HCT116 (cell line): ENCODE data around the gene WDR45B. TPM values are rescaled to one million over a fixed set of nuclear protein-coding genes. Genes with fewer than 3 reads are reported as not detected.

Experiments
- ATAC-seq: fragments of 200-7000 bp; cut with Tn5 transposase; 2 replicates; pipeline ENCODE4 v1.9.1; 2020; ENCODE audit warnings: mild to moderate bottlenecking, moderate library complexity
- BruUV-seq: library from RNA; stranded (reverse); fragments of 400-500 nt; replicated peaks from 2 replicates; lab custom pipeline; 2021; lab: Mats Ljungman, UMichigan
- CTCF ChIA-PET: fragments of 300-600 bp; sonication (Branson Sonifier 250); formaldehyde crosslinking; loops from one replicate; lab custom pipeline; 2021; ENCODE audit warnings: antibody characterized with exemption; lab: Charles Lee
- POLR2A ChIA-PET: fragments of 300-600, 350-600 bp; sonication (Branson Sonifier 250); formaldehyde crosslinking; loops from one replicate; lab custom pipeline; 2021; ENCODE audit warnings: antibody characterized with exemption; lab: Charles Lee
- RAD21 ChIA-PET, 2 experiments: fragments of 300-600 bp; sonication (Branson Sonifier 250); formaldehyde crosslinking; loops; one replicate each; lab custom pipeline; 2023; ENCODE audit warnings: low total read pairs in 2 of 2; ENCODE audit not compliant: uncharacterized antibody in 2 of 2, unreplicated experiment in 2 of 2, low non-redundant PET in 1 of 2; lab: Charles Lee
- DNase-seq: peaks from one replicate; pipeline ENCODE4 v3.0.0-alpha.2; 2010; ENCODE audit warnings: low read depth, low spot score
- H2AFZ ChIP-seq: fragments of 200-600 bp; shearing (Covaris generic), sonication (generic); 2 replicates; pipeline ENCODE4 v1.6.1; 2017; ENCODE audit warnings: low read depth, mixed run types, mixed read lengths, antibody characterized with exemption, low read length; ENCODE audit not compliant: poor library complexity, severe bottlenecking
- H3K27ac ChIP-seq: 2 replicates; pipeline ENCODE4 v1.5.1; 2012; ENCODE audit warnings: low read depth, low read length
- H3K27me3 ChIP-seq: fragments of 200-600 bp; sonication (generic); 2 replicates; pipeline ENCODE4 v1.6.1; 2016; ENCODE audit warnings: mixed run types, low read length, mixed read lengths; ENCODE audit not compliant: insufficient read depth
- H3K36me3 ChIP-seq, 2 experiments: fragments of 200-500 bp in 1 of 2; fragments of 200-600 bp in 1 of 2; sonication (Bioruptor generic) in 1 of 2; sonication (generic) in 1 of 2; 2 replicates each; pipeline versions ENCODE4 v1.5.1 to v1.6.1; 2014 to 2016; ENCODE audit warnings: low read length in 2 of 2, inconsistent platforms in 1 of 2, mixed read lengths in 1 of 2, mixed run types in 1 of 2; ENCODE audit not compliant: insufficient read depth in 2 of 2, control insufficient read depth in 1 of 2
- H3K4me1 ChIP-seq, 2 experiments: fragments of 200-600 bp in 1 of 2; sonication (generic) in 1 of 2; 2 replicates each; pipeline versions ENCODE4 v1.5.1 to v1.6.1; 2012 to 2017; ENCODE audit warnings: low read length in 2 of 2, inconsistent platforms in 1 of 2, mild to moderate bottlenecking in 1 of 2, mixed read lengths in 1 of 2, mixed run types in 1 of 2, moderate library complexity in 1 of 2; ENCODE audit not compliant: insufficient read depth in 2 of 2, control insufficient read depth in 1 of 2
- H3K4me2 ChIP-seq: fragments of 200-600 bp; sonication (generic); 2 replicates; pipeline ENCODE4 v1.6.1; 2017; ENCODE audit warnings: mixed run types, low read length, mixed read lengths
- H3K4me3 ChIP-seq, 2 experiments: fragments of 200-600 bp in 1 of 2; sonication (generic) in 1 of 2; replicated peaks in 1 of 2; 2 replicates each; pipeline ENCODE4 v1.5.1; 2011 to 2016; ENCODE audit warnings: low read length in 2 of 2, control low read depth in 1 of 2, low read depth in 1 of 2, mild to moderate bottlenecking in 1 of 2, mixed read lengths in 1 of 2, mixed run types in 1 of 2
- H3K79me2 ChIP-seq: fragments of 200-600 bp; sonication (generic); 2 replicates; pipeline ENCODE4 v1.6.1; 2017; ENCODE audit warnings: mild to moderate bottlenecking, mixed run types, low read length, moderate library complexity, mixed read lengths; ENCODE audit not compliant: insufficient read depth
- H3K9ac ChIP-seq: fragments of 200-600 bp; sonication (generic); 2 replicates; pipeline ENCODE4 v1.6.1; 2016; ENCODE audit warnings: low read length, mixed read lengths
- H3K9me2 ChIP-seq: fragments of 200-600 bp; sonication (generic), shearing (Covaris generic); 2 replicates; pipeline ENCODE4 v1.6.1; 2017; ENCODE audit warnings: mixed run types, mild to moderate bottlenecking, moderate library complexity; ENCODE audit not compliant: insufficient read depth
- H3K9me3 ChIP-seq, 2 experiments: fragments of 200-500 bp in 1 of 2; fragments of 200-600 bp in 1 of 2; sonication (Bioruptor generic) in 1 of 2; sonication (generic) in 1 of 2; 2 replicates each; pipeline ENCODE4 v1.6.1; 2014 to 2017; ENCODE audit warnings: low read length in 2 of 2, mixed read lengths in 2 of 2, inconsistent platforms in 1 of 2, low read depth in 1 of 2, mild to moderate bottlenecking in 1 of 2, mixed run types in 1 of 2, moderate library complexity in 1 of 2; ENCODE audit not compliant: control insufficient read depth in 1 of 2, insufficient read depth in 1 of 2
- H4K20me1 ChIP-seq: fragments of 200-600 bp; sonication (generic), shearing (Covaris generic); 2 replicates; pipeline ENCODE4 v1.6.1; 2017; ENCODE audit warnings: mixed run types, mild to moderate bottlenecking, moderate library complexity; ENCODE audit not compliant: insufficient read depth
- CBX3 ChIP-seq: IDR thresholded peaks from 2 replicates; pipeline ENCODE4 v1.6.1; 2012; ENCODE audit warnings: low read depth
- EGR1 ChIP-seq: IDR thresholded peaks from 2 replicates; pipeline ENCODE4 v1.6.1; 2012; ENCODE audit warnings: low read depth
- JUND ChIP-seq: IDR thresholded peaks from 2 replicates; pipeline ENCODE4 v1.6.1; 2012
- POLR2AphosphoS5 ChIP-seq: IDR thresholded peaks from 2 replicates; pipeline ENCODE4 v1.6.1; 2011; ENCODE audit warnings: mild to moderate bottlenecking, low read depth, low read length, moderate library complexity
- RAD21 ChIP-seq: IDR thresholded peaks from 2 replicates; pipeline ENCODE4 v1.6.1; 2012; ENCODE audit warnings: low read depth, mild to moderate bottlenecking
- SP1 ChIP-seq: IDR thresholded peaks from 2 replicates; pipeline ENCODE4 v1.6.1; 2012; ENCODE audit warnings: low read depth
- SRF ChIP-seq: IDR thresholded peaks from 2 replicates; pipeline ENCODE4 v1.6.1; 2012; ENCODE audit warnings: low read depth
- TCF7L2 ChIP-seq: IDR thresholded peaks from 2 replicates; pipeline ENCODE4 v1.7.0; 2011; ENCODE audit warnings: borderline replicate concordance, inconsistent platforms; ENCODE audit not compliant: insufficient read depth, insufficient read length; ENCODE audit errors: extremely low read depth
- ZFX ChIP-seq: fragments of 450-650 bp; IDR thresholded peaks from 2 replicates; pipeline ENCODE4 v1.6.1; 2017
- ZNF274 ChIP-seq: fragments of 200-500 bp; sonication (Bioruptor generic); IDR thresholded peaks from 2 replicates; pipeline ENCODE4 v1.6.1; 2014; ENCODE audit warnings: mild to moderate bottlenecking, low read depth, low read length, inconsistent platforms
- intact Hi-C: fragments of 100-400 bp; cut with micrococcal nuclease; formaldehyde crosslinking; loops from 2 replicates; pipeline ENCODE4 v1.10.0; 2022
- total RNA-seq: library from RNA; stranded (reverse); gene quantifications from one replicate; pipeline ENCODE4 v1.2.1, GENCODE V29; 2021; ENCODE audit not compliant: unreplicated experiment
- TF ChIP-seq, protein P1 (sequence below): IDR thresholded peaks from 2 replicates; pipeline ENCODE4 v1.6.1; 2012
- TF ChIP-seq, protein P2 (sequence below): IDR thresholded peaks from 2 replicates; pipeline ENCODE4 v1.6.1; 2012
- TF ChIP-seq, protein P3 (sequence below): IDR thresholded peaks from 2 replicates; pipeline ENCODE4 v1.6.1; 2012; ENCODE audit warnings: low read depth
- TF ChIP-seq, protein P4 (sequence below), 3 experiments: fragments of 200-600 bp in 1 of 3; sonication (generic) in 1 of 3; IDR thresholded peaks in 2 of 3; conservative IDR thresholded peaks in 1 of 3; 2 replicates each; pipeline ENCODE4 v1.5.1; 2012 to 2017; ENCODE audit warnings: low read depth in 2 of 3, low read length in 2 of 3, antibody characterized with exemption in 1 of 3, borderline replicate concordance in 1 of 3, control low read depth in 1 of 3, mild to moderate bottlenecking in 1 of 3, mixed read lengths in 1 of 3, mixed run types in 1 of 3, moderate library complexity in 1 of 3; ENCODE audit not compliant: insufficient read depth in 1 of 3

WDR45B gene
- total RNA-seq, 1 experiment from 2014 or later, result 117 TPM

DNA sequence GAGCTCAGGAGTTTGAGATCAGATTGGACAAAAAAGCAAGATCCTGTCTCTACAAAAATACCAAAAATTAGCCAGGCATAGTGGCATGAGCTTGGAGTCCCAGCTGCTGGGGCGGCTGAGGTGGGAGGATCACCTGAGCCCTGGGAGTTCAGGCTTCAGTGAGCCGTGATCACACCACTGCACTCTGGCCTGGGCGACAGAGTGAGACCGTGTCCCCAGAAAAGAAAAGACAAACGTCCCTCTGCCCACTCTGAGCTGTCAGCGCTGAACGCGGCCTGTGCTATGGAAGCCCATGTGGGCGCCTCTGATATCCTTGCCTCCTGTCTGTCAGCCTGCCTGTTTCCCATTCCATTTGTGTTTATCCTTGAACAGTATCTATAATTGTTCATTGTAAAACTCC lies 78.0 kb downstream of the WDR45B start:
- Histone ChIP-seq H3K4me2 (no peak overlapping the region), H3K79me2 (peaks cover 94% of the 10 kb centered on the region), H3K9me2 (no peaks in the 10 kb centered on the region), H3K4me1 (peaks cover 9 to 10% of the 10 kb centered on the region in 2 experiments; a peak in 2 of 4 replicates), H4K20me1 (peaks cover 4% of the 10 kb centered on the region; the same call in 1 of the 2 replicates), H3K9ac (no peak overlapping the region), H2AFZ (no peak overlapping the region), H3K27me3 (no peaks in the 10 kb centered on the region), H3K27ac (no peak overlapping the region), H3K9me3 (no peaks in the 10 kb centered on the region), H3K36me3 (peaks cover 74 to 85% of the 10 kb centered on the region in 2 experiments), H3K4me3 (no peak overlapping the region)
- DNase-seq, result no peak
- ATAC-seq, result no peak
- TF ChIP-seq, protein P1, sequence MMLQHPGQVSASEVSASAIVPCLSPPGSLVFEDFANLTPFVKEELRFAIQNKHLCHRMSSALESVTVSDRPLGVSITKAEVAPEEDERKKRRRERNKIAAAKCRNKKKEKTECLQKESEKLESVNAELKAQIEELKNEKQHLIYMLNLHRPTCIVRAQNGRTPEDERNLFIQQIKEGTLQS, result no peak
- intact Hi-C loops, result no loop called here
- ChIA-PET CTCF (no interaction called here), RAD21 (no interaction called here), POLR2A (no interaction called here)
- BruUV-seq, result no TSS peak

DNA sequence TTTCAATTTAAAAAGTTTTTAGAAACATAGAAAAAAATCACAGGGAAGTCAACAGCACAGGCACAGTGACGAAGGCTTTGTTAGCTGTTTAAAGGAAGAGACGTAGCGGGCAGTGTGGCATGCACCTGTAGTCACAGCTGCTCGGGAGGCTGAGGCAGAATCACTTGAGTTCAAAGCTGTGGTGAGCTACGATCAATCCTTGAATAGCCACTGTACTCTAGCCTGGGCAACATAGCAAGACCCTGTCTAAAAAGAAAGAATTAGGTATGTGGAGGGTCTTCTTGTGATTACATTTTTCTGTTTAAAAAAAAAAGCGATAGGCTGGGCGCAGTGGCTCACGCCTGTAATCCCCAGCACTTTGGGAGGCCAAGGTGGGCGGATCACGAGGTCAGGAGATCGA lies 78.6 kb downstream of the WDR45B start:
- Histone ChIP-seq H3K9ac (no peak overlapping the region), H3K27ac (no peak overlapping the region), H3K79me2 (peaks cover 94% of the 10 kb centered on the region), H3K4me2 (no peak overlapping the region), H3K27me3 (no peaks in the 10 kb centered on the region), H3K4me1 (peaks cover 9 to 10% of the 10 kb centered on the region in 2 experiments; a peak in 2 of 4 replicates), H2AFZ (no peak overlapping the region), H3K36me3 (peaks cover 72 to 84% of the 10 kb centered on the region in 2 experiments), H3K9me3 (no peaks in the 10 kb centered on the region), H3K4me3 (no peak overlapping the region), H4K20me1 (peaks cover 10% of the 10 kb centered on the region; the same call in 1 of the 2 replicates), H3K9me2 (no peaks in the 10 kb centered on the region)
- CTCF ChIA-PET, result no interaction called here
- POLR2A ChIA-PET, result no interaction called here
- intact Hi-C loops, result no loop called here
- no TSS peak for BruUV-seq
- TF ChIP-seq SRF (no peak), ZFX (no peak), TCF7L2 (no peak), JUND (no peak), POLR2AphosphoS5 (no peak), RAD21 (no peak), CBX3 (no peak), ZNF274 (no peak), EGR1 (no peak), SP1 (no peak)
- TF ChIP-seq, protein P2, sequence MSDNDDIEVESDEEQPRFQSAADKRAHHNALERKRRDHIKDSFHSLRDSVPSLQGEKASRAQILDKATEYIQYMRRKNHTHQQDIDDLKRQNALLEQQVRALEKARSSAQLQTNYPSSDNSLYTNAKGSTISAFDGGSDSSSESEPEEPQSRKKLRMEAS, result no peak
- TF ChIP-seq, protein P3, sequence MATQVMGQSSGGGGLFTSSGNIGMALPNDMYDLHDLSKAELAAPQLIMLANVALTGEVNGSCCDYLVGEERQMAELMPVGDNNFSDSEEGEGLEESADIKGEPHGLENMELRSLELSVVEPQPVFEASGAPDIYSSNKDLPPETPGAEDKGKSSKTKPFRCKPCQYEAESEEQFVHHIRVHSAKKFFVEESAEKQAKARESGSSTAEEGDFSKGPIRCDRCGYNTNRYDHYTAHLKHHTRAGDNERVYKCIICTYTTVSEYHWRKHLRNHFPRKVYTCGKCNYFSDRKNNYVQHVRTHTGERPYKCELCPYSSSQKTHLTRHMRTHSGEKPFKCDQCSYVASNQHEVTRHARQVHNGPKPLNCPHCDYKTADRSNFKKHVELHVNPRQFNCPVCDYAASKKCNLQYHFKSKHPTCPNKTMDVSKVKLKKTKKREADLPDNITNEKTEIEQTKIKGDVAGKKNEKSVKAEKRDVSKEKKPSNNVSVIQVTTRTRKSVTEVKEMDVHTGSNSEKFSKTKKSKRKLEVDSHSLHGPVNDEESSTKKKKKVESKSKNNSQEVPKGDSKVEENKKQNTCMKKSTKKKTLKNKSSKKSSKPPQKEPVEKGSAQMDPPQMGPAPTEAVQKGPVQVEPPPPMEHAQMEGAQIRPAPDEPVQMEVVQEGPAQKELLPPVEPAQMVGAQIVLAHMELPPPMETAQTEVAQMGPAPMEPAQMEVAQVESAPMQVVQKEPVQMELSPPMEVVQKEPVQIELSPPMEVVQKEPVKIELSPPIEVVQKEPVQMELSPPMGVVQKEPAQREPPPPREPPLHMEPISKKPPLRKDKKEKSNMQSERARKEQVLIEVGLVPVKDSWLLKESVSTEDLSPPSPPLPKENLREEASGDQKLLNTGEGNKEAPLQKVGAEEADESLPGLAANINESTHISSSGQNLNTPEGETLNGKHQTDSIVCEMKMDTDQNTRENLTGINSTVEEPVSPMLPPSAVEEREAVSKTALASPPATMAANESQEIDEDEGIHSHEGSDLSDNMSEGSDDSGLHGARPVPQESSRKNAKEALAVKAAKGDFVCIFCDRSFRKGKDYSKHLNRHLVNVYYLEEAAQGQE, result no peak
- TF ChIP-seq, protein P4, sequence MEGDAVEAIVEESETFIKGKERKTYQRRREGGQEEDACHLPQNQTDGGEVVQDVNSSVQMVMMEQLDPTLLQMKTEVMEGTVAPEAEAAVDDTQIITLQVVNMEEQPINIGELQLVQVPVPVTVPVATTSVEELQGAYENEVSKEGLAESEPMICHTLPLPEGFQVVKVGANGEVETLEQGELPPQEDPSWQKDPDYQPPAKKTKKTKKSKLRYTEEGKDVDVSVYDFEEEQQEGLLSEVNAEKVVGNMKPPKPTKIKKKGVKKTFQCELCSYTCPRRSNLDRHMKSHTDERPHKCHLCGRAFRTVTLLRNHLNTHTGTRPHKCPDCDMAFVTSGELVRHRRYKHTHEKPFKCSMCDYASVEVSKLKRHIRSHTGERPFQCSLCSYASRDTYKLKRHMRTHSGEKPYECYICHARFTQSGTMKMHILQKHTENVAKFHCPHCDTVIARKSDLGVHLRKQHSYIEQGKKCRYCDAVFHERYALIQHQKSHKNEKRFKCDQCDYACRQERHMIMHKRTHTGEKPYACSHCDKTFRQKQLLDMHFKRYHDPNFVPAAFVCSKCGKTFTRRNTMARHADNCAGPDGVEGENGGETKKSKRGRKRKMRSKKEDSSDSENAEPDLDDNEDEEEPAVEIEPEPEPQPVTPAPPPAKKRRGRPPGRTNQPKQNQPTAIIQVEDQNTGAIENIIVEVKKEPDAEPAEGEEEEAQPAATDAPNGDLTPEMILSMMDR (IDR thresholded peaks at IDR 0.05 in 2 of 3, conservative IDR thresholded peaks at IDR 0.05 in 1 of 3; ENCODE audit: borderline replicate concordance in 1 of 3, insufficient read depth in 1 of 3, low read depth in 2 of 3, low read length in 2 of 3), result no peak
- no peak for DNase-seq
- no peak for ATAC-seq
- RAD21 ChIA-PET, result interaction anchor here in 1 of 2 experiments (0.6 kb wide), 1 partner anchor 23 kb away, joined by 3 read pairs; no protein-coding TSS in a partner anchor
